Activated T-cell treated with anti-CD3 and anti-CD28 coated beads, Interleukin-2, amount 50 U/mL, for 24 hours (primary cell): ENCODE data around the gene APMAP.
A peak's percentile ranks its signal among the peaks of the same experiment; 100 is the strongest.

ENCODE experiments used
- DNase-seq: peaks from one replicate; pipeline ENCODE4 v3.0.0-alpha.2; 2020
- H3K27ac Mint-ChIP-seq: 2 replicates; pipeline ENCODE4 v1.8.0; 2020; ENCODE audit warnings: mild to moderate bottlenecking, mixed read lengths
- H3K27me3 Mint-ChIP-seq: 2 replicates; pipeline ENCODE4 v1.8.0; 2020; ENCODE audit warnings: mixed read lengths
- H3K36me3 Mint-ChIP-seq: 2 replicates; pipeline ENCODE4 v1.8.0; 2020; ENCODE audit warnings: low read depth, mixed read lengths
- H3K4me1 Mint-ChIP-seq: 2 replicates; pipeline ENCODE4 v1.8.0; 2020; ENCODE audit warnings: low read depth, mixed read lengths
- H3K4me3 Mint-ChIP-seq: 2 replicates; pipeline ENCODE4 v1.8.0; 2020; ENCODE audit warnings: mild to moderate bottlenecking, moderate library complexity, mixed read lengths
- H3K9me3 Mint-ChIP-seq: 2 replicates; pipeline ENCODE4 v1.8.0; 2020; ENCODE audit warnings: mixed read lengths

APMAP gene

DNA sequence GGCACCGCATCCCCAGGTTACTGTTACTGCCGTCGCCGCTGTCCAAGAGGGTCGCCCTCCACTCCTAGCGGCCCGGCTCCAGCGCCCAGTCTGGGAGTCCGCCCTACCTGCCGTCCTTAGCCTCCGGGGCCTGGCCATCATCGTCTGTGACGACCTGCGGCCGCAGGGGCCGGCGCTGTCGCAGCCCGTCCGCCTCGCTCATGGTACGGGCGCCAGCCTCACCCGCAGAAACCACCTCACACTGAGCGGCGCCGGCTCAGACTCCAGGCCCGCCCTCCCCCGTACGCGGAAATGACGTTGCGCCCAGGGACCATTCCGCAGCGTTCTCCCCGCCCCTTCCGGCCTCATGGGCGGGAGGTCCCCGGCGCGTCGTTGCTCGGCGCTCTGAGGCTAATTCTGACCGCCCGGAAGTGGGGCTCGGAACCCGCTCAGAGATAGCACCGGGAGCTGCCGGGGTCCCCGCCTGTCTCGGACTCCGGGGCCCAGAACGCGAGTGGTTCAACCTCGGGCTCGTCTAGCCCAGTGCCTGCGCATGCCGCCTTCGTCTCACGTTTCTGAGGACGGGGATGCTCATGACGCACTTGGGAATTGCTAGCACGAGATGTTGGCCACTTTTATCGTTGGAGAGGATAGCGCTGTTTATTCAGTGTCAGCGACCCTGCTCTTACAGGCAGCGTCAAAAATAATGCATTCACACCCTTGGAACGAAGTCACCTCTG lies at the start of gene APMAP:
APMAP (minus strand) TSS at position 265 of the 719 bp plus-strand sequence; CDS start at position 202, 63 bp downstream.
- peaks cover 64% of the 10 kb centered on the region for H3K4me1 Mint-ChIP-seq
- no peaks in the 10 kb centered on the region for H3K9me3 Mint-ChIP-seq
- DNase-seq = peak; percentile 99
- peak within 1 kb of the TSS; percentile 98 for H3K4me3 Mint-ChIP-seq
- H3K27ac Mint-ChIP-seq = peak within 1 kb of the TSS; percentile 96
- peaks cover 49% of the 10 kb centered on the region for H3K36me3 Mint-ChIP-seq
- no peaks in the 10 kb centered on the region for H3K27me3 Mint-ChIP-seq

- Mint-ChIP-seq H3K4me1 (peaks cover 52% of the 10 kb centered on the region), H3K27me3 (no peaks in the 10 kb centered on the region), H3K9me3 (no peaks in the 10 kb centered on the region), H3K4me3 (no peak overlapping the region), H3K27ac (peak overlapping the region; percentile 93), H3K36me3 (peaks cover 9% of the 10 kb centered on the region)
- DNase-seq = no peak
Measured at GRCh38 chr20:25041813-25042530, 49.4 kb upstream of the APMAP start.

DNA sequence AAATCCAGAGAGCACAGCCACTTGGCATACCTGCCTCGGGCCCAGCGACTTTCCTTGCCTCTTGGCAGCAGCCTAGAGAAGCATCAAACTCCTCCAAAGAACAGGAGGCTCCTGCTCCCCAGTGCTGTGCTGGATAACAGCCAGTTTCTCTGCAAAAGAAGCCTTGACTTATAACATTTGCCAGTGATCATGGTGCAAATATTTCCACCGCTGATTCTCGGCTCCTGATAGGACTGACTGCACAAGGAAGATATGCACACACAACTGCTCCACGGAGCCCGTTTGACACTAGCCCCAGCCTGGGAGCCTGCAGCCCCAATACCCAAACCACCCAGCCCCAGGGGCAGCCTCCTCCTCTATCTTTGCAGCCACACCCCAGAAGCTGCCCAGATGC lies 47.9 kb upstream of the APMAP start:
- Mint-ChIP-seq H3K36me3 (no peaks in the 10 kb centered on the region), H3K4me1 (peaks cover 67% of the 10 kb centered on the region), H3K27me3 (no peaks in the 10 kb centered on the region), H3K4me3 (no peak overlapping the region), H3K9me3 (no peaks in the 10 kb centered on the region), H3K27ac (peak overlapping the region; percentile 52)
- DNase-seq = no peak

DNA sequence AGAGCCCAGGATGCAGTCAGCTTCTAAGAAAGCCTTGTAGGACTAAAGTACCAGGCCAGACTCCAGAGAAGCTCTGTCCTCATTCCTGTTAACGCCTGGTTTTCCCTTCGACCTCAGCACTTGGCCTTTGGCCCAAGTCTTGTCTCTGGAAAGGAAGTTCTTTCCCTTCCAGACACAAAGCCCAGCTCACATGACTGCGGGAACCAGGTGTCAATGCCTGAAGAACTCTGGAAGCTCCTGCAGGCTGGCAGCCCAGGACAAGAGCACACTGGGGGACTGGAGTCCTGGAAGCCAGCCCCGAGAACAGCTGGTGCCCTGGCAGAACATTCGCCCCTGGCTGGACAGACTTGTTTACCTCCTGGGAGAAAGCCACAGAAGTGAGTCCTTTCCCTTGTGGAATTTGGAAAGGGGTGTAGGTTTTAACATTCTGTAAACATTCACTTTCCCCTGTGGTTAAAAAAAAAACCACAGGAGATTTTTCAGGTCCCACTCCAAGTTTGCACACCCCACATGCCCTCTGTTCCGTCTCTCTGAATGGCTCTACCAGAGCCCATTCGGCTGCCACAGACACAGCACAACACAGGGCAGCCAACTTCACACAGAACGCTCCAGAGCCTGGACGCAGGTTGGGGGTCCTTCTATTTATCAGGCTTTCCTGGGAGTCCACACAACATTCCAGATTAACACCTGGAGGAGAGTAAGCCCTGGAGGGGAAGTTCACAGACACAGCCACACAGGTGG lies 47.3 kb upstream of the APMAP start:
- Mint-ChIP-seq H3K27me3 (no peaks in the 10 kb centered on the region), H3K9me3 (no peaks in the 10 kb centered on the region), H3K4me3 (no peak overlapping the region), H3K4me1 (peaks cover 70% of the 10 kb centered on the region), H3K27ac (peak overlapping the region; percentile 52), H3K36me3 (no peaks in the 10 kb centered on the region)
- DNase-seq = no peak

DNA sequence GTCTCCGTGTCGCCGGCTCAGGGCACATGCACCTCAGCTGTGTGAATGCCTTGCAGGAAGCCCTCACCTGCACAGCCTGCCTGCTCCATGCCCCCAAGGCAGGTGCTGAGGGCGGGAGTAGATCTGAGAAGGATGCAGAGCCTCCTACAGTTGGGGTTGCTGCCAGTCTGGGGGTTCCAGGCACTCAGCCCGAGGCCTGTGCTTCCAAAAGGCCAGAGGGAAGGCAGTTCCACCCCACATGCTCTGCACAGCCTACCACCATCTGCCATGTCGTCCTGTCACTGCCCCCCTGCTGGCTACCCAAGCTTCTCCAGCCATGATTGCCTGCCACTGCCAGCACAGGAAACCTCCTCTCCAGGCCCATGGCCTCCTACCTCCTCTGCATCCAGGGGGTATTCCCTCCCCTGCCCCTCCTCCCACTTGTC lies 46.1 kb upstream of the APMAP start:
- Mint-ChIP-seq H3K4me1 (peaks cover 65% of the 10 kb centered on the region), H3K27me3 (no peaks in the 10 kb centered on the region), H3K36me3 (no peaks in the 10 kb centered on the region), H3K9me3 (no peaks in the 10 kb centered on the region), H3K4me3 (no peak overlapping the region), H3K27ac (peak overlapping the region; percentile 74)
- DNase-seq = no peak

DNA sequence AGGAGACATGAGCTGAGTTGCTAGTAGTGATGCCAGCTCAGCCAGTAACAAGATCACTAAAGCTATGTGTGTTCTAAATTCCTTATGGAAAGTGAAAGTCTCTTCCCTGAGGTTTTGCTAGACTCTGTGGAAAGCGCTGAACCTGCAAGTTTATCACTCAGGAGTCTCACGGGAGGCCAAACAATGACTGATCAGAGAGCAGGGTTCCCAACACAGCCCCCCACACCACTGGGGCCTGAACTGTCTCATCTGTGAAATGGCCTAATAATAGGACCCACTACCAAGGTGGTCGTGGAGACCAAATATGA lies 45.5 kb upstream of the APMAP start:
- H3K27ac Mint-ChIP-seq = peak overlapping the region; percentile 74
- H3K36me3 Mint-ChIP-seq = no peaks in the 10 kb centered on the region
- peaks cover 64% of the 10 kb centered on the region for H3K4me1 Mint-ChIP-seq
- no peaks in the 10 kb centered on the region for H3K27me3 Mint-ChIP-seq
- H3K4me3 Mint-ChIP-seq = no peak overlapping the region
- H3K9me3 Mint-ChIP-seq = no peaks in the 10 kb centered on the region
- DNase-seq = no peak

GRCh38 chr20:25037288-25038102 lies 44.9 kb upstream of the APMAP start:
- H3K4me3 Mint-ChIP-seq = no peak overlapping the region
- no peaks in the 10 kb centered on the region for H3K9me3 Mint-ChIP-seq
- H3K27me3 Mint-ChIP-seq = no peaks in the 10 kb centered on the region
- H3K4me1 Mint-ChIP-seq = peaks cover 58% of the 10 kb centered on the region
- peak overlapping the region; percentile 74 for H3K27ac Mint-ChIP-seq
- DNase-seq = no peak
- no peaks in the 10 kb centered on the region for H3K36me3 Mint-ChIP-seq

- peaks cover 49% of the 10 kb centered on the region for H3K4me1 Mint-ChIP-seq
- H3K36me3 Mint-ChIP-seq = peaks cover 4% of the 10 kb centered on the region
- H3K27ac Mint-ChIP-seq = peak overlapping the region; percentile 74
- no peak for DNase-seq
- peak overlapping the region; percentile 2 for H3K4me3 Mint-ChIP-seq
- H3K9me3 Mint-ChIP-seq = no peaks in the 10 kb centered on the region
- no peaks in the 10 kb centered on the region for H3K27me3 Mint-ChIP-seq
Measured at GRCh38 chr20:25036331-25036936, 43.9 kb upstream of the APMAP start.

- no peak for DNase-seq
- Mint-ChIP-seq H3K9me3 (no peaks in the 10 kb centered on the region), H3K27me3 (no peaks in the 10 kb centered on the region), H3K4me1 (peaks cover 48% of the 10 kb centered on the region), H3K36me3 (peaks cover 6% of the 10 kb centered on the region), H3K4me3 (peak overlapping the region; percentile 2), H3K27ac (peak overlapping the region; percentile 74)
Measured at GRCh38 chr20:25035921-25036320, 43.4 kb upstream of the APMAP start.

GRCh38 chr20:25033924-25034300 lies 41.4 kb upstream of the APMAP start:
- peak overlapping the region; percentile 17 for H3K27ac Mint-ChIP-seq
- H3K9me3 Mint-ChIP-seq = no peaks in the 10 kb centered on the region
- peaks cover 45% of the 10 kb centered on the region for H3K4me1 Mint-ChIP-seq
- peaks cover 25% of the 10 kb centered on the region for H3K36me3 Mint-ChIP-seq
- H3K4me3 Mint-ChIP-seq = no peak overlapping the region
- no peaks in the 10 kb centered on the region for H3K27me3 Mint-ChIP-seq
- DNase-seq = no peak

- Mint-ChIP-seq H3K4me3 (no peak overlapping the region), H3K27ac (no peak overlapping the region), H3K27me3 (no peaks in the 10 kb centered on the region), H3K4me1 (peaks cover 45% of the 10 kb centered on the region), H3K9me3 (no peaks in the 10 kb centered on the region), H3K36me3 (peaks cover 28% of the 10 kb centered on the region)
- DNase-seq = no peak
Measured at GRCh38 chr20:25033265-25033923, 40.8 kb upstream of the APMAP start.

DNA sequence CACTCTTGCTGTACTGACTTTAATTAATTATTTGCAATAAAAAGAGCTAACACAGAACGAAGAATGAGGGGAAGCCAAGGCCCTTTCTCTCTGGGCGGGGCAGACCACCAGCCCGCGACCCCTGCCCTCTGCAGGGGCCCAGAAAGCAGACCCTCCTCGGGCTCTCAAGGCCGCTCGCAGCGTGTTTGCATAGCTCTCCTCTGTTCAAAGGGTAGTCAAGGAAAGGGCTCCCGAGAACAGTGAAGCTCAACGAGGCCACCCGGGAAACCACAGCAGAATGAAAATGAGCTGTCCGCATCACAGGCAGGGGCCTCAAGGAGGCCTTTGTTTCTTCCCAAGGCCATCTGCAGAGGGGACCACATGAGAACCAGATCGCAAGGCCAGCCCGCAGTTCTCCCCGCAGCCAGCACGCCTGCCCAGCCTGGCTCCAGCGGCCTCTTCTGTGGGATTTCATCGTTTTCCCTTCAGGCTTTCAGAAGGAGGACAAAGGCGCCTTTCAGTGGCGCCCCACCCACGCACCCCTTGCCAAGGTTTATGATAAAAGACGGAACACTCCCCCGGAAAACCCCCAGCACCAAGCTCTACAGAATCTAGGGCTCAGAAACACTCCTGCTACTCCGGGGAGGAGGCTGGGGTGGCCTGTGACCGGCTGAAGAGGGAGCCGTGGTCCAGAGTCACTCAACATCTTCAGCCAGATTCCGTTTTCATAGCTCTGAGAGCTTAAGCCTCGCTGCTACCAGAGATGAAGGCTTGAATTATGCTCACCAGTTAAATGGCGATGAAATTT lies 40.1 kb upstream of the APMAP start:
- Mint-ChIP-seq H3K4me3 (no peak overlapping the region), H3K4me1 (peaks cover 38% of the 10 kb centered on the region), H3K9me3 (no peaks in the 10 kb centered on the region), H3K36me3 (peaks cover 33% of the 10 kb centered on the region), H3K27ac (no peak overlapping the region), H3K27me3 (no peaks in the 10 kb centered on the region)
- no peak for DNase-seq

DNA sequence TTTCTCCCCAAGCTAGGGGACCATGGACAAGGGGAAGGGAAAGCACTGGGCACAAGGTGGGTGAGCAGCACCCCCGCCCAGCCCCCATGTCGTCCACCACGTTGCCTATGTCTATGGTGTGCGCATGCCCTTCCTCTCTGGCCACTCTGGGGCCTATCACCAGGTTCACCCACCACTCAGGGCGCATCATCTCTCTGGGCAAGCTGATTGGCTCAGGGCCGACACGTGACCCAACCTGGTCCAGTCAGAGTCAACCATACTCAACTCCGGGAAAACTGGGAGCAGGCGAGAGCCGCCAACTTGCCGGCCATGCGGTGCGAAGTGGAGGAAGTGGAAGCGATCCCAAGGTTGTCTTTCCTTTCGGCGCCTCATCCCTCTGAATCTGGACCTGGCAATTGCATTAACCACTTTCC lies 39.5 kb upstream of the APMAP start:
- H3K36me3 Mint-ChIP-seq = peaks cover 33% of the 10 kb centered on the region

More for the DNA sequence above, 39.5 kb upstream of the APMAP start:
- DNase-seq = no peak
- no peaks in the 10 kb centered on the region for H3K9me3 Mint-ChIP-seq
- no peak overlapping the region for H3K27ac Mint-ChIP-seq
- peaks cover 36% of the 10 kb centered on the region for H3K4me1 Mint-ChIP-seq
- no peak overlapping the region for H3K4me3 Mint-ChIP-seq
- H3K27me3 Mint-ChIP-seq = no peaks in the 10 kb centered on the region
